Lung (tissue), 12 donors: Measurements from ENCODE around the gene CDK19. TPM values are rescaled to one million over a fixed set of nuclear protein-coding genes. Genes with fewer than 3 reads are reported as not detected.

Experiments
- ATAC-seq: fragments of 200-7000 bp; cut with Tn5 transposase; one replicate; pipeline ENCODE4 v1.9.1; 2020; ENCODE audit warnings: moderate number of reproducible peaks; ENCODE audit not compliant: insufficient read depth, low FRiP score
- DNase-seq, 3 donors: peaks; one replicate each; pipeline ENCODE4 v3.0.0-alpha.2; 2013 to 2017
- H3K27ac ChIP-seq, 2 donors: one replicate each; pipeline ENCODE4 v1.5.1; 2013; ENCODE audit warnings: mild to moderate bottlenecking in 2 of 2, moderate library complexity in 2 of 2, control low read depth in 1 of 2, inconsistent platforms in 1 of 2, low read depth in 1 of 2, low read length in 1 of 2
- H3K27me3 ChIP-seq, 3 donors: one replicate each; pipeline ENCODE4 v1.5.1; 2013; ENCODE audit warnings: low read length in 2 of 3; ENCODE audit not compliant: control insufficient read depth in 3 of 3, insufficient read depth in 3 of 3
- H3K36me3 ChIP-seq, 4 donors: one replicate each; pipeline ENCODE4 v1.5.1; 2013; ENCODE audit warnings: low read length in 4 of 4, mild to moderate bottlenecking in 1 of 4, moderate library complexity in 1 of 4; ENCODE audit not compliant: control insufficient read depth in 4 of 4, insufficient read depth in 4 of 4
- H3K4me1 ChIP-seq, 5 donors: one replicate each; pipeline ENCODE4 v1.5.1; 2013; ENCODE audit warnings: low read length in 5 of 5, mild to moderate bottlenecking in 2 of 5, moderate library complexity in 1 of 5; ENCODE audit not compliant: control insufficient read depth in 5 of 5, insufficient read depth in 5 of 5
- H3K4me3 ChIP-seq: one replicate; pipeline ENCODE4 v1.5.1; 2013; ENCODE audit warnings: mild to moderate bottlenecking, control low read depth, moderate library complexity
- H3K9ac ChIP-seq, 2 donors: one replicate each; pipeline ENCODE4 v1.5.1; 2013; ENCODE audit warnings: low read length in 2 of 2, control low read depth in 1 of 2; ENCODE audit not compliant: insufficient read depth in 1 of 2
- H3K9me3 ChIP-seq, 4 donors: one replicate each; pipeline ENCODE4 v1.5.1; 2013; ENCODE audit warnings: low read length in 3 of 4, mild to moderate bottlenecking in 1 of 4, moderate library complexity in 1 of 4; ENCODE audit not compliant: control insufficient read depth in 4 of 4, insufficient read depth in 3 of 4
- CTCF ChIP-seq: IDR thresholded peaks from 2 replicates; pipeline ENCODE4 v1.5.1; 2012; ENCODE audit warnings: mild to moderate bottlenecking; ENCODE audit errors: control extremely low read depth, extremely low read depth
- WGBS, 2 donors: extraction: QIAGEN DNeasy Blood & Tissue Kit; methylation state at CpG; one replicate each; pipeline ENCODE4 v1.1.7; 2013; 5-methylcytosine and 5-hydroxymethylcytosine counted together
- polyA plus RNA-seq, 2 donors: library from polyadenylated mRNA; stranded (reverse); fragments of 200-250 nt; gene quantifications; one replicate each; pipeline ENCODE4 v1.2.1, GENCODE V29; 2013
- total RNA-seq, 2 donors: library from RNA; depleted of rRNA in 1 of 2; stranded (reverse); fragments of >200 nt in 1 of 2; gene quantifications; one replicate each; pipeline ENCODE4 v1.2.1, GENCODE V29; 2014 to 2021
- donor health status: control.
- donor health status: control.
- donor health status: Bipolar disorder and iron deficiency.
- donor health status: healthy.
- donor health status: DM: yes; HTN: yes; CAD: no.

The CDK19 gene
- total and polyA plus RNA-seq, 4 donors, result 6.0 to 37.9 (median 10.4) TPM

GRCh38 chr6:110816677-110817076 is 1.4 kb upstream of the CDK19 start:
- WGBS, 2 donors, result 44 to 49% methylated on average over 4 of the region's 4 CpGs
- TF ChIP-seq CTCF, result no peak
- peaks cover 0 to 13% (median 6%) of the 10 kb centered on the region in 5 donors for H3K4me1 ChIP-seq
- DNase-seq, result no peak
- H3K9ac ChIP-seq, result no peak overlapping the region
- no peak overlapping the region for H3K27ac ChIP-seq
- H3K27me3 ChIP-seq, result no peaks in the 10 kb centered on the region
- ATAC-seq, result no peak
- no peaks in the 10 kb centered on the region for H3K9me3 ChIP-seq
- H3K36me3 ChIP-seq, result peaks cover 0 to 5% (median 0%) of the 10 kb centered on the region in 4 donors
- no peak overlapping the region for H3K4me3 ChIP-seq

- H3K9me3 ChIP-seq, result no peaks in the 10 kb centered on the region
- H3K36me3 ChIP-seq, result peaks cover 0 to 5% (median 0%) of the 10 kb centered on the region in 4 donors
- no peak for TF ChIP-seq CTCF
- peak overlapping the region; percentile 90 to 93 for H3K9ac ChIP-seq
- DNase-seq (no peak), ATAC-seq (no peak)
- H3K27ac ChIP-seq, result peak overlapping the region; percentile 89 to 94
- peaks cover 0 to 11% (median 6%) of the 10 kb centered on the region in 5 donors for H3K4me1 ChIP-seq
- 1% methylated on average over 48 to 49 of the region's 49 CpGs for WGBS, 2 donors
- peak overlapping the region; percentile 99 for H3K4me3 ChIP-seq
- no peaks in the 10 kb centered on the region for H3K27me3 ChIP-seq
Measured at GRCh38 chr6:110815015-110815410, 256 bp downstream of the CDK19 start.

GRCh38 chr6:110814102-110815014 is 911 bp downstream of the CDK19 start:
- 0 to 1% methylated on average over 63 to 86 of the region's 86 CpGs for WGBS, 2 donors

More at GRCh38 chr6:110814102-110815014, 911 bp downstream of the CDK19 start:
- Histone ChIP-seq H3K36me3 (peaks cover 0 to 5% (median 0%) of the 10 kb centered on the region in 4 donors), H3K27me3 (no peaks in the 10 kb centered on the region), H3K27ac (peak overlapping the region; percentile 89 to 94), H3K4me3 (peak overlapping the region; percentile 99), H3K9me3 (no peaks in the 10 kb centered on the region), H3K9ac (peak overlapping the region; percentile 90 to 93), H3K4me1 (peaks cover 0 to 11% (median 6%) of the 10 kb centered on the region in 5 donors)
- ATAC-seq, result peak; percentile 8
- DNase-seq, result peak; percentile 71 to 73 (median 72)
- TF ChIP-seq CTCF, result no peak
